GM18873 (cell line): ENCODE measurements around the gene PON1.
A peak's percentile ranks its signal among the peaks of the same experiment; 100 is the strongest.

Source experiments
- ATAC-seq: cut with Tn5 transposase; IDR thresholded peaks from one replicate; pipeline ENCODE4 v1.9.1; 2021; ENCODE audit warnings: mild to moderate bottlenecking, moderate library complexity, moderate number of reproducible peaks; ENCODE audit not compliant: unreplicated experiment, low FRiP score

Gene PON1

DNA sequence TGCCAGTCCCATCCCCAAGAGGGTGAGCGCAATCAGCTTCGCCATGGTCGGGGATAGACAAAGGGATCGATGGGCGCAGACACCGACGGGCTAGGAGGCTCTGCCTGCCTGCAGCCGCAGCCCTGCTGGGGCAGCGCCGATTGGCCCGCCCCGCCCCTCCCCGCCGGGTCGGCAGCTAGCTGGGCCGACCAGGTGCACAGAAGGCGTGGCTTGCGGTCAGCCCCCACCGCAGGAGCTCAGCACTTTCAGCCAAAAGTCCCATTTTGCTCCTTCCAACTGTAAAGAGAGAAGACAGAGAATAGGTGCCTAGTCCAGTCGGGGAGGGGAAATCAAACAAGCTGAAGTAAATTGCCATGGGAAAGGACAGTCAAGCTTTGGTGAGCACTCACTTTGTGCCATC lies at the start of gene PON1:
TSS of gene PON1 (minus strand) at position 102 of the 400 bp plus-strand sequence. CDS start at position 45, 57 bp downstream.
- no peak for ATAC-seq

DNA sequence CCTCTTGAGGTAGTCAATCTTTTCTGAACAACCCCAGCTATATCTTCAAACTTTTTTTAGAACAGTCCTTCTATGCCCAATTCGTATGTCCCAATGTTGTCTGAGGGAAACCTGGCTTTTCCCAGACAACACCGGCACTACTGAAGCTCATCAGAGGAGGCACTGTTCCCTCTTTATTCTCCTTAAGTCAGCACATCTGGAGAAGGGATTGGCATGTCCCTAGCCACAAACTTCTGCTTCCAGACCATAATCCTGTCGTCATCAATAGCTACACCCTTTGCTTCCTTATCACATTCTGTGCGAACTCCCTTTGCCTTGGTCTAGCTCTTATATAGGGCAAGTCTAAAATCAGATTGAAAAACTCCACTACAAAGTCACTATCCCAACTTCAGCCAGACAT lies 49.0 kb upstream of the PON1 start:
- ATAC-seq: no peak

DNA sequence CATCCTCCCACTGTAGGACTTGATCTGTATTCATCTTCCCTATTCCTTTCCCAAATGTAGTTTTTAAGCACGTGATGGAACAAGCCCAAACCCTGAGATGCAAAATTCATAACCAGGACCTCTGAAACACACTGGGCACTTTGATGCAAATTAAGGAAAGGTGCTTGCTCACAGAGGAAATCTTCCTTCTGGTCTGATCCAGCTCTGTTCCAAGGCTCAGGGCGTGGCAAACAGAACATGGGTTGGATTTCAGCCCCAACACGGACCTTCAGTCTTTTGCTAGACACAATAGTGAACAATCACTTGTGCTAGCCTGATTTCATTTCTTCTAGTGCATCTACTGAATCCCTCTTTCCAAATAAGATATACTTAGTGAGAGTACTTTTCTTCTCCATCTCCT lies 43.9 kb upstream of the PON1 start:
- no peak for ATAC-seq

DNA sequence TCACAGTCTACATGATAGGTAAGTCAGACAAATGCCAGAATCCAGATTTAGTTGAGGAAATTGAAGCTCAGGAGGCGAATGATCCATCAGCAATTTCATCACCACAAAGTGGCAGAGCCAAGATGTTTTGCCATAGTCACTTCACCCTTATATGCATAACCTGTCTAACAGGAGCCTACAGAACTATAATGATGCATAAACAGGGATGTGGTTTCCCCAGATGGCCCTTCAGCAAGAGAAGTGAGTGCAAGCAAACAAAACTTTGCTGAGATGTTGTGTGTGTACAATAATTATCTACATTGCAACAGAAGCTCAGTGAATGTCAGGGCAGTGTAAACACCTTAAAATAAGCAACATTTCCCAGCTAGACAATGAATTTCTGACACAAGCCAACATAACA lies 43.3 kb upstream of the PON1 start:
- no peak for ATAC-seq

DNA sequence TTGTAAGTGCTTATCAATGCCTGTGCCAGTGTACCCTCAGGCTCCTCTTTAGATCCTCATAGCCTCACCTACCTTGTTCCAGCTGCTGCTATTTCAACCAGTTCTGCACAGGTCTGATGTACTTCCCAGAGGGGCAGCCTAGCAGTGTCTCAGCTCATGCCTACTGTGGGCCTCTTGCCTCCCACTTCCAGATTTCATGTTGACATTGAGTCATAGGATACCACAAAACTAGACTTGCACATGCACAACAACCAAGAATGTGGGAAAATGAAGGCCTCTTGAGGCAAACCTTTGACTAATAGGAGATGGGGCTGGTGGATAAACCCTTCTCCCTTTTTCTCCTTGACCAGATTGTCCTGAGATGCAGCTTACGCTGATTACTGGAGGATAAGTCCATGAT lies 40.8 kb upstream of the PON1 start:
- no peak for ATAC-seq

DNA sequence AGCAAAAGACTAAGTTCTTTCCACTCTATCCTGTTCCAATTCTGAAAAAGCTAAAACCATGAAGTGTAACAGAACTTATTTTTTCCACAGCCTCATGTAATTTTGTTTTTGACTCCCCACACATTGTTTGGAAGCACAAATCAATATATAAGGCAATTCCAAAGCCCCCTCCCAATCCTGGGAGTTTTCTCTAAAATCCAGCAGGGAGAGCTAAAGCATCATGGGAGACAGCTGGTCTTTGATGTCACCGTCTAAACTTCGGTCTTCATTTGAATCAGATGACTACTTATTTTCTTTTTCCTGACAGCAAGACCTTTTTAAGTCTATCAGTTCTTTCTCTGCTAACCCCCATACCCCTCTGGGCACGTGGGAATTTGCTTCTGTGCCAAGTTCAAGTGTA lies 33.3 kb upstream of the PON1 start:
- ATAC-seq: no peak

DNA sequence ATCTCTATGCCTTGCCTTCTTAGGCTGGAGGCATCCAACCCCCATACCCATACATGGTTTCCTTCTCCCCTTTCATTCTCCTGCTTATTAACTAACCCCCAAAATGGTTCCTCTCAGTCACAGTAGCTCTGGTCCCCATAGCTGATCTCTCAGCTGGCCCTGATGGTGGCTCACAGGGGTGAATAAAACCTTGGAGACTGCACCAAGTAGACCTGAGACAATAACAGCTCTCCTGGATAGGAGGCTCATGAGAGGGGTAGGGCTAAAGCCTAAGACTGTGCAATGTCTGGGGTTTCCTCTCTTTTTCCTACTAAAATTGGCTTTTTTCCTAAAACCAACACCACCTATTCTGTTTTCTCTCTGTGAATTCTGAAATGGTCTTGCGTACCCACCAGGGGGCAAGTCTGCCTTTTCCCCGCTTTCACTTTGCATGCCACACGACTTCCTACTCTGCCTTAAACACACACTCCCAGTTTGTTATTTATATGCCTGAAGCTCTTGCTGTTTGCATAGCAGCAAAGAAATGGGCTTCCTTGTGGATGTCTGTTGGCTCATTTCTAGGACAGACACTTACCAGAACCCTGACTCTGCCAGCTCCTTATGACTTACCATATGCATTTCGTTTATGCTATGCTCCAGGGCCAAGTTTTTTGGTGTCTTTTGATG lies 18.4 kb upstream of the PON1 start:
- ATAC-seq: no peak

DNA sequence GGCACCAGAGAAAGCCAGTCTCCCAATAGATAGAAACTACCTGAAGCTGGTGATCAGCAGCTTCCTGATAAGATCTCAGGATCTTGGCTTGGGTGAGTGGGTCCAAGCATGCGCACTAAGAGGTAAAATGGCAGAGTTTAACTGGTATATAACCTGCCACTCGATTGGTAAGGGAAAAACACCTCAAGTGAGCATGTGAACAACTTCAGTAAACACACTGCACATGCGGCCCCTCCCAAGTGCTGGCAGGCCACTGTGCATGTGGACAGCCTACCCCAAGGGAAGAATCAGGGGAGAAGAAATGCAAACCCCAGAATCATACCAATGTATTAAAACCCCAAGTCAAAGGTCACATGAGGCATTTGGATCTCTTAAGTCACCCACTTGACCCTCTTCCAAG lies 17.7 kb upstream of the PON1 start:
- ATAC-seq: no peak

DNA sequence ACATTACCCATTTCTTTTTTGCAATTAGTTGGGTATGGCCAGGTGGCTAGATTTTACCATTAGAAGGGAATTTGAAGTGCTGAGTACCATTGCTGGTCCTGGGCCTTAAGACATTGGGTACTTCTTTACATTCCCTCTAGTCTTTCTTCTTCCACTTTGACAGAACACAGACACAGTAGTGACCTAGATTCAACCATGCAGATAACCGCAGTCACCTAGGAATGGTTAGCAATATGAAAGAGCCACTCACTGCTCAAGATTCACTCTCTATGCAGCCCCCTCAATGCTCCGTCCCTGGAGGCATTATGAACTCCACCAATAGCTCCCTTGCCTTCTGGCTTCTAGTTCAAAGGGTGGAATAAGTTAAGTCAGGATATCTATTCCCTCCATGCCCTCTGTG lies 16.2 kb upstream of the PON1 start:
- ATAC-seq: no peak

DNA sequence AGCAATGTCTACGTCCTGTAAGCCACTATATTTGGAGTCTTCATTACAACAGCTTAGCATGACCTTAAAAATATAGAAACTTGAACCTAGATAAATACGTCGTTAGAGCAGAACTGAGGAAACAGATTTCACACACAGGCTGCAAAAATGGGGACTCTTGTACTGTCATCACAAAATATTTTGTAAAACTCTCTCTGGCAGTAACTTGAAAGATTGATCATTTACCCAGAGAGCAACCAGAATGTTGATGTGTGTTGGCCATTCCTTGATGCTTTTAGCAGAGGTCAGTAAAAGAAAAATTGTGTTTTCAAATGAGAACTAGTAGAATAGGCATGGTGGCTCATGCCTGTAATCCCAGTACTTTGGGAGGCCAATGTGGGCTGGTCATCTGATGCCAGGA lies 14.5 kb upstream of the PON1 start:
- ATAC-seq: no peak

DNA sequence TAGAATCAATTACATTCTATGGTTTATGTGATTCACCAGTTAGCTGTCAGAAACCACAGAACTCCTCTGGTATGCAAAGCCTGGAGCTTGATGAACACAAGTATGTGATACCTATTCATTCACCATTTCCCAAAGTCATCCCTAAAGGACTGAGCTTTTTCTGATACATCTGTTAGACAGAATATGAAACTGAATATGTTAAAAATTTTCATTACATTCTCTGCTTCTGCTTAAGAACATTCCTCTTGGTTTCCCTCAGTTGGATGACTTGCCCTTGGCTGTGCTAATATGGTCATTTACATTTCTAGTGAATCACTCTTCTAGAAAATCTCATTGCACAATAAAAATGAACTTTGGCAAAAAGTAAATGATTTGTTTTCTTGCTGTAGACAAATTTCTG lies 10.8 kb upstream of the PON1 start:
- no peak for ATAC-seq

DNA sequence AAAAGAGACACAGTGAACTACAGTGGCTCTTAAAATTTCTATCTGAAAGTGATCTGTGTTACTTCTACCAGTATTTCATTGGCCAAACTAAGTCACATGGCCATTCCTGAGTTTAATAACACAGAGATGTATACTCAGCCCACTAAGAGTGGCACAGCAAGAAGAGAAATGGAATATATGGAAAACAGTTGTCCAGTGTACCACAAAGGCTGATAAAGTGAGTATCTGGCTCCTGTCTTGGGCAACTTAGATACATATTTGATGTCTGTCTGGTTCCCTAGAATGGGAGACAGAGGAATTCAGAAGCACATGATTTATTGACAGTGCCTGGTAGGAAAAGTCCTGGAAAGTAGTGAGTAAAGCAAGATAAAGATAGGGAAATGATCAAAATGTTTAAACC lies 10.1 kb upstream of the PON1 start:
- ATAC-seq: no peak

DNA sequence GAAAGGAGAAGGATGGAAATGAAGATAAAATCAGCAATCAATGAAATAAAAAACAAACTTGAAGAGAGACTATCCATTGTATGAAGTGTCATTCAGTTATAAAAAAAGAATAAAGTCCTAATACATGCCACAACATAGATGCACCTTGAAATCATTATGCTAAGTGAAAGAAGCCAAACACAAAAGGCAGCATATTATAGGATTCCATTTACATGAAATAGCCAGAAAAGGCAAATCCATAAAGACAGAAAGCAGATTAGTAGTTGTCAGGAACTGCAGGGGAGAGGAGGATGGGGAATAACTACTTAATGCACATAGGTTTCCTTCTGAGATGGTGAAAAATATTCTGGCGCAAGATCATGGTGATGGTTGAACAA lies 6.6 kb upstream of the PON1 start:
- ATAC-seq: peak; percentile 15

DNA sequence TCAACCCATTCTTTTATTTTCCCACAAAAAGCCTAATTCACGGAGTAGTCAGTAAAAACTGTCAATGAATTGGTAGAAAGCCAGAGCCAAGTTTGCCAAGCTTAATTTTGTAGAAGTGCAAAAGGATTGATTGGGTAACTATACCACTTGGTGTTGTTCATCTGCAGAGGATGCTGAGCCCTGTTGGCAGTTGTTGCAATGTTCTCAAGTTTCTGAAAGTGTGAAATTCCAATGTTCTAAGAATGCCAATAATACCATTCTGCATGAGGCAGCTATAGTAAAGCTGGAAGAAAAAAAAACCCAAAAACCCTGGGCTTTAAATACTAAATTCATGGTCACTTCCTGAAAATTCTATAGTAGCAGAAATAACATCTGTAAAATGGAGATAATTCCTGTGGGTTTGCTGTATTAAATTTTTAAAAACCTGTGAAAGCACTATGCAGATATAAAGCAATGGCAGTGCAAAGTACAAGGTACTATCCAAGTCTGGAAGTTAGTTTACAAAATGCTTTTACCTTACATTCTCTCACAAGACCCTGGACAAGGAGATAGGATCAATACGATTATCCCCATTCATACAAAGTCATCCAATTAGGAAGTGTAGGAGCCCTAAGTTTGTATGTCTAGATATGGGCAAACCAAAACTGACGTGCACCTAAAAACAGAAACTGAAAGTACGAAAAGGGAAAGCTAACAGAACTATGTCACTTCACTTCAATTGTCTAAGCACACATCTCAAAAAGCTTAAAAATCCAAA lies 6.0 kb upstream of the PON1 start:
- ATAC-seq: peak; percentile 91

DNA sequence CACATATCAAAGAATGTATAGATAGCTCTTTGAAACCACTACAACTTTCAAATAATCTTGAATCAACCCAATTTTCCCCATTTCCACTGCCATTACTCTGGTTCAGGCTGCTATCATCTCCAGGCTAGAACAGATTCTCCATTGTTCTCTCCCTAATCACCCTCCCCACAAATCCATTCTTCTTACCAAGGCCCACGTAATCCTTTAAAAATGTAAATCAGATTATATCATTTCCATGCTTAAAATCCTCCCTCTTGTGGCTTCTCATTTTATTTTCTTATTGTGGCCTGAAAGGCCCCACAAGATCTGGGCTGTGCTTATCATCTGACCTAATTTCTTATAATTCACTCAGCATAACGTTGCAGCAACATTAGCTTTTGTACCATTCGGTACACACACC lies 3.0 kb upstream of the PON1 start:
- ATAC-seq: no peak

DNA sequence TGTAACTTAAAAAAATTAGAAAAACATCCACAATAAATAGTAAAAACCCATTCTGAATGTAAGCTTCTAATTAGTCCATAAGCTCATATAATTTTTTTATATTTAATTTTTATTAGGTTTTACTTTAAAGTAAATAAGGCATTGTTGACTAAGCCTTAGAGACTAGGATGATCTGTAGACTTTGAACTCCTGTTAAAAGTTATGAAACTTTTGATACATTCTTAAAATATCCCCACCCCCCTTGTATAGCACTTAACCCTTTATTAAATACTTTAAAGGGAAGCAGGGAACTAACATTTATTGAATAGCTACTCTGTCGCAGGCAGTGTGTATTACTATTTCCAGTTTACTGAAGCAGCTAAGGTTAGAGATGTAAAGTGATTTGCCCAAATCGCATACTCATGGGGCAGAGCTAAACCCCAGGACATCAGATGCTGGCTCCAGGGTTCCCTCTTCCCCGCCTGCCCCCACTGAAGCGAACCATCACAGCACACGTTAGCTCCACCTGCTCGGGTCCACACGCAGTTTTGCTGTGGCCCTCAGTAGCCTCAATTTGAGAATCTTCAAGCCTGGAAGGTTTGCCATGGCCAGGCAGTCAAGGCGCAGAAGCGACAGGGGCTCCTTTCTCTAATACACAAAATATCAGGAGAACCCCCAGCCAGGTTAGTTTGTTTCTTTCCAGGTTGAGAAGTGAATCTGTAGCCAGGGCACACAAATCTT lies 762 bp downstream of the PON1 start:
- ATAC-seq: no peak

DNA sequence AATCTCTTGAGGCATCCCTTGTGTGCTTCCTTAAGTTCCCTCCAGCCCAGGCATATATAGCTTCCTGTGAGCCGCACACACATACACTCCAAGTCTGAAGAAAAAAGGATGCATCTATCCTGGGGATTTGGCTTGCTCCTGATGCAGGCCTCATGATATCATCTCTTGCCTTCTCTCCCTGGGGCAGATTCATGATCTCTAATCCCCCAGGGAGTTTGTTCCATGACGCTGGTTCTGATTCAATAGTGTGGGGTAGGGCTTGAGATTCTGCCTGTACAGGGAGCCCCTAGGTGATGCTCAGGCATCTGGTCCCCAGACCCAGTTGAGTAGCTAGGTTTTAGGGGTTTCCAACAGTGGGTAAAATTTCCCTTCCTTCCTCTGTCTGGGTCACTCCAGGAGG lies 1.5 kb downstream of the PON1 start:
- ATAC-seq: no peak

DNA sequence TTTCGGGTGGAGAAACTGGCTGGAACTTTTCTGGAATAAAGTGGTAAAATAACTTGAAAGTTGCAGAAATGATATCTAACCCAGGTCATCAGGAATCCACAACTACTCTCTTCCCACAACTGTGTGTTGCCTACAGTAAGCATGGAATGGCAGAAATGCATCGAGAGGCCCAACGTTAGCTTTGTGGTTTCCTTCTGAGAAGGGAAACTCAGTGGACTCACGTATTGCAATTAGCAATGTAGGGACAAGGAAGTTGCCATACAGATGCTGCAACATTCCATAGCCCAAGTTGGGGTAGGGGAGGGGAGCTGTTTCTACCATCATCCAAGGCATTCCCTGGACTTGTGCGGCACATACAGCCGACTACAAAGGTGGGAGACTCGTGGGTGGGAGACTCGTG lies 1.9 kb downstream of the PON1 start:
- ATAC-seq: no peak

DNA sequence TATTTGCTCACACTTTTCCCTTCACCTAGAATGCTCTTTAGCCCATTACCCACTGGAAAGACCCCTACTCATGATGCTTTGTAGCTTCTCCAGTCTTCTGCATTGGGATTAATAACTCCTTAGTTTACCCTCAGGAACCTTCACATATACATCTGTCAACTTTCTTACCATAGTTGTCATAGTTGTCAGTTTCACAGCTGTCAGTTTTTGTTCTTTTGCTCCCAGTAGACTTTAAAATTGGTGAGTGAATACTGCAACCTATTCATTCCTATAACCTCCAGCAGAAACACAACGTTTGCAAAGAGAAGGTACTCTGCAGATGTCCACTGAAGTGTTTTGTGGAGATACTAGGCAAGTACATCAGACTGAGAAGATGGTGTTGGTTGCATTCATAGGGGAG lies 2.6 kb downstream of the PON1 start:
- no peak for ATAC-seq

DNA sequence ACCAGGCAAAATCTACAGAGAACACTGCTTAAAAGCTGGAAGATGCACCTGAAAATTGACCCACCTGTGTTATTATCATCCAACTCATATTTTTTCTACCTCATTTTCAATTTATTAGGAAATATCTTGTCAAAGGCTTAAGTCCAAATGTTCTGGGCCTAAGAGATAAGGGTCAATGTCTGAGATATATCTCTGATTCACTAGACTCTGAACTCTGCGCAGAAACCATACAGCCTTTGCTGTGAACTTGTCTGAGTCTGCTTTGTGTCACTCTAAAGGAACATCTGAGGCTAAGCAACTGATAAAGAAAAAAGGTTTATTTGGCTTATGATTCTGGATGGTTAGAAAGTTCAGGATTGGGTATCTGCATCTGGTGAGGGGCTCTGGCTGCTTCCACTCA lies 3.7 kb downstream of the PON1 start:
- ATAC-seq: no peak

DNA sequence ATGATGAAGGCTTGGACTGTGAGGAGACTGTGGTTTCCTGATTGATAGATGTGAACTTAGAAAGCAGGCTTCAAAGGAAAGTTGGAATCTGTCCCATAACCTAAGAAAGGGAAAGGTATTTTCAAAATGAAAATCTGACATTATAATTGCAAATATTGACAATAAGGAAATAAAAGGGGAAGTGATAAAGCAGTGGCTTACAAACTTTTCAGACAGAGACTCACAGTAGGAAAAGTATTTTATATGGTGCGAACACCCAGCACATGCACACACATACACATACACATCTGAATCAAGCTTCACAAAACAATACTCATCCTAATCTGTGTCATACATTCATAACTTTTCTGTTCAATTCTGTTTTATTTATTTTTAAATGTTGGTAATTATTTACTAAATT lies 4.8 kb downstream of the PON1 start:
- ATAC-seq: no peak
